GM21723 (cell line): ENCODE measurements around the gene LARP4B.
"Not testable (repeated sequence)": the region's sequence is repeated elsewhere in the genome, so short reads cannot be mapped to it uniquely, and the experiment has no call there.

Experiments
- ATAC-seq: cut with Tn5 transposase; IDR thresholded peaks from one replicate; pipeline ENCODE4 v1.9.1; 2021; ENCODE audit warnings: mild to moderate bottlenecking, moderate library complexity; ENCODE audit not compliant: unreplicated experiment

LARP4B gene

GRCh38 chr10:774661-775244 is 156.8 kb downstream of the LARP4B start:
- no peak for ATAC-seq

DNA sequence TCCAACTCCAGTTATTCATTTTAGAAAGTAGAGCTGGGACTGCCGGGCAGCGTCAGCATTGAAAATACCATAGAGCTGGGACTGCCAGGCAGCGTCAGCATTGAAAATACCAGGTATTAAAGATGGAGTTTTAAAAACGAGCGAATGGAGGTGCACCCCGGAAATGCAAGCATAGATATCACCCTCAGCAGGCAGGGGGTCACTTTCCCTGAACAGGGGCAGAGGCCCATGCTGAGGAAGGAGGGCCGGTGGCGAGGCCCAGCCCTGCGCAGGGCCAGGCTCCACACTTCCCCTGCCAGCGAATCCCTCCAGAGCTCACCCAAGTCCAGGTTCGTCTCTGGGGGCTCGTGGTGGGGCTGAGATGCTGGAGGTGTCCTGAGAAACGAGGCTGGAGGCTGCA is 157.3 kb downstream of the LARP4B start:
- no peak for ATAC-seq

DNA sequence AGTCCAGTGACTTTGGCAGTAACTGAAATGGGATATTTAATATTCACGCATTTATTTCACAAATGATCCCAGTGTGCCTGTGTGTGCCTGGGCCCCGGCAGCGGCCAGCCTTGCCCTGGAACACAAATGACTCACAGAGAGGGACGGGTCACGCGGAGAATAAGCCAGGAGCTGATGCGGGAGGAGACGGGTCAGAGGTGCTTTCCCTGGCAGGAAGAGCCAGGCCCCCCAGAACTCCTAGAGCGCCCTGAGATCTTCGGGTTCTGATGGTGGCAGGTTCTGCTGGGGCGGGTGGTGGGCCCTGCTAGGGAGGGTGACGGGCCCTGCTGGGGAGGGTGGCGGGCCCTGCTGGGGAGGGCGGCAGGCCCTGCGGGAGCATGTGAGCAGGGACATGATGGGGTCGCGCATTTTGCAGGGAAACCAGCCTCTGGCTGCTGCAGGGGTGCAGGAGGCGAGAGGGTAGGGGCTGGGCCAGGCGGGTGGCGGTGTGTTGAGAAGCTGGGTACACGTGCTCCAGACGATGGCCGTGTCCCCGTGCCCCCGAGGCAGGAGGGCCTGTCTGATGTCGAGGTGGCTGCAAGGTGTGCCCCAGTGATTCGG is 157.8 kb downstream of the LARP4B start:
- no peak for ATAC-seq

DNA sequence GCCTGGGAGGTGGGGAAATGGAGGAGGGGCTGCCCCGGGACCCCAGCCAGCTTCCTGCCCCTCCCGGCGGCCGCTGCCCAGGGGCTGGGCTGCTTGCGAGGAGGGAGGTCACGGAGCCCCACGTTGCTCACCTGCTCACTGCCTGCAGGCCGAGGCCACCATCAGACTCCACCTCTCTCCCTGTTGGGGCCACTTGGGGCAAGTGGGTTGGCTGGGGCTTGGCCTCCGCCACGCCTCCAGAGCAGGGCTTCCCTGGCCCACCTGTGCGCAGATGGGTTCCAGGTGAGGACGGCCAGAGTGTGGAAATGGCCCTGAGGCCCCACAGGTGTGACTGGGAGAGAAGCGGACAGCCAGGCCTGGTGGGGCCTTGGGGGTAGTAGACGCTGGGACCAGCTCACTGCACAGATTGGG is 159.3 kb downstream of the LARP4B start:
- no peak for ATAC-seq

DNA sequence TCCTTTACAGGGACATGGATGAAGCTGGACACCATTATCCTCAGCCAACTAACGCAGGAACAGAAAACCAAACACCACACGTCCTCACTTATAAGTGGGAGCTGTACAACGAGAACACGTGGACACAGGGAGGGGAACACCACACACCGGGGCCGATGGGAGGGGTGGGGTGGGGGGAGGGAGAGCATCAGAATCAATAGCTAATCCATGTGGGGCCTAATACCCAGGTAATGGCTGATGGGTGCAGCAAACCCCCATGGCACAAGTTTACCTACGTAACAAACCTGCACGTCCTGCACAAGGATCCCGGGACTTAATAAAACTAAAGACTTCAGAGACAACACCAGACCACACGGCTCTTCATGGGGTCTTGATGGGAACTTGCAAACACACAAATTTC is 159.9 kb downstream of the LARP4B start:
- ATAC-seq = no peak

GRCh38 chr10:770975-771374 is 160.5 kb downstream of the LARP4B start:
- no peak for ATAC-seq

DNA sequence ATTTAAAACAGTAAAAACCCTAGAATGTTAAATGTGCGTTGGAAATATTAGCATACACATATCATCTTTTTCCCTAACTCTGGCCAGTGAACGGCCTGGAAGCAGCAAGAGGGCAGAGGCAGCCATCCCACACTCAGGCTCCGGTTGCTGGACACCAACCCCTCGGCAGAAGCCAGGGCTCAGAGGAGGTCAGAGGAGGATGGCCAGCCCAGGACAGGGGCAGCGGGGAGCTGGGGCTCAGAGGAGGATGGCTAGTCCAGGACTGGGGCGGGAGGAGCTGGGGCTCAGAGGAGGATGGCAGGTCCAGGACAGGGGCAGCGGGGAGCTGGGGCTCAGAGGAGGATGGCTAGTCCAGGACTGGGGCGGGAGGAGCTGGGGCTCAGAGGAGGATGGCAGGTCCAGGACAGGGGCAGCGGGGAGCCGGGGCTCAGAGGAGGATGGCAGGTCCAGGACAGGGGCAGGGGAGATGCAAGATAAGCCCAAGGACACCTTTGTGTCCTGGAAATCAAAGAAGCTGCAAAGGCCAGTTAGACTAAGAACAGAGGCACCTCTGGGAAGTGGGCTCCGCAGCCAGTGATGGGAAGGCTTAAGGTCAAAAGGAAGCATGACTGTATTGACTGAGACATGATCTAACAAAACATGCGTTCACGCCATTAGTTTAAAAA is 161.3 kb downstream of the LARP4B start:
- not testable (repeated sequence) for ATAC-seq

DNA sequence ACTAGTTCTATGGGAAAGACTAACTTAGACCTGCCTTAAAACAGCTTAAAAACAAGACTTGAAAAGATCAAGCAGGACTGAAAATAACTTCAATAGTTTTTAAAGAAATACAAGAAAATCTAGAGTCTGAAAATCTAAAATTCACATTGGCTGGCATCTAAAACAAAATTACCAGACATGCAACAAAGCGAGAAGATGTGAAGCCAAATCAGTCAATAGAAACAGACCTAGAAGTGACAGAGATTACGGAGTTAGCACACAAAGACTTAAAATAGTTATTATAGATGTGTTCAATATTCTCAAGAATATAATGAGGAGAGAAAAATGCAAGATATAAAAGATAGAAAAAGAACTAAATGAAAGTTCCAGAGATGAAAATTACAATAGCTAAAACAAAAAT is 163.7 kb downstream of the LARP4B start:
- ATAC-seq = no peak

DNA sequence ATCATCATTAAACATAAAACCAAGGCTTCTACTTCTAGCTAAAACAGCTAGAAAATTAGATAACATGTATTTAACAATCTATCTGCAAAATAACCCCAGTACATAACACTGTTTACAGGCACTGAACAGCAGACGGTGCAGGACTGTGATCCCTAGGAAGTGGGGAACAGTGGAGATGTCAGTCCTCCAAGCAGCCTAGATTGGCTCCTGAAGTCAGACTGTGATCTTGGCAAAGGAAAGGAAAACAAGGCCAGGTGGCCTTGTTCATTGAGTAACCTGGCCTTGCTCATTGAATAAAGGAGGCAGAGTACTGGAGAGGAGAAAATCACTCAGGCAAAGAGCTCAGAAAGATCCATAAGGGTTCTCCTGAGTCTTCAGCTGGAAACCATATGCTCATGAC is 164.3 kb downstream of the LARP4B start:
- ATAC-seq = no peak

- no peak for ATAC-seq
Measured at GRCh38 chr10:761376-761775, 170.1 kb downstream of the LARP4B start.

- ATAC-seq = no peak
Measured at GRCh38 chr10:760622-761021, 170.9 kb downstream of the LARP4B start.

DNA sequence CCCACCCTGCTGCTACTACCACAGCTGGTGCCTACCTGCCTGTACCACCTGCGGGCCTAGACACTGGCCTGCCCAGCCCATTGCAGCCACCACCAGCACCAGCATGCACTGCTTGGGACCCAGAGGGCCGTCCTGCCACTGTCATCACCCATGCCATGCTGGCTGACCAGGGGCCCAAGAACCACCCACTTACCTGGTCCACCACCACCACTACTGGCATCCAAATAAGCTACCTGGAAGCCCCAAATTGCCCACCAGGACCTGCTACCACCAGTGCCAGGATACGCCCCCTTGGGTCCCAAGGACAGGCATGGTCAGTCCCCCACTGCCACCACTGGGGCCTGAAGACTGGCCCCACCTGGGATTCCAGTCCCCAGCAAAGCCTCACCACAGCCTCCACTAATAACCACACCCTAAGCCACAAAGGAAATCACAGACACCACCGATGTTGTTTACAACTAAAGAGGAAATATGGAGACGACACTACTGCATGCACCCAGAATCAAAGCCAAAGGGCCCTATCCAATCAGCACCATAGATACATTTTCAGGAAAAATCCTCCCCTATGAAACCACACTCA is 171.5 kb downstream of the LARP4B start:
- ATAC-seq = no peak
